Glutamatergic neuron (in vitro differentiated cells): ENCODE results near the gene PCDH9. TPM values are rescaled to one million over a fixed set of nuclear protein-coding genes. Genes with fewer than 3 reads are reported as not detected.

Experiments
- DNase-seq: peaks from one replicate; pipeline ENCODE4 v3.0.0; 2022
- H3K27ac Mint-ChIP-seq: one replicate; pipeline ENCODE4 v1.8.0; 2020; ENCODE audit warnings: mild to moderate bottlenecking, mixed read lengths, inconsistent platforms; ENCODE audit not compliant: unreplicated experiment
- H3K27me3 Mint-ChIP-seq: one replicate; pipeline ENCODE4 v1.8.0; 2020; ENCODE audit warnings: mild to moderate bottlenecking, moderate library complexity, mixed read lengths, inconsistent platforms; ENCODE audit not compliant: unreplicated experiment
- H3K36me3 Mint-ChIP-seq: one replicate; pipeline ENCODE4 v1.8.0; 2020; ENCODE audit warnings: mild to moderate bottlenecking, mixed read lengths, inconsistent platforms; ENCODE audit not compliant: unreplicated experiment
- H3K4me1 Mint-ChIP-seq: one replicate; pipeline ENCODE4 v1.8.0; 2020; ENCODE audit warnings: mild to moderate bottlenecking, low read depth, mixed read lengths, inconsistent platforms; ENCODE audit not compliant: unreplicated experiment
- H3K4me3 Mint-ChIP-seq: one replicate; pipeline ENCODE4 v1.8.0; 2020; ENCODE audit warnings: mild to moderate bottlenecking, mixed read lengths, inconsistent platforms; ENCODE audit not compliant: unreplicated experiment
- H3K9me3 Mint-ChIP-seq: one replicate; pipeline ENCODE4 v1.8.0; 2020; ENCODE audit warnings: mild to moderate bottlenecking, moderate library complexity, mixed read lengths, inconsistent platforms; ENCODE audit not compliant: unreplicated experiment
- CTCF ChIP-seq: fragments of 200-600 bp; sonication (generic); IDR thresholded peaks from one replicate; pipeline ENCODE4 v1.5.0; 2021; ENCODE audit not compliant: partially characterized antibody, unreplicated experiment
- total RNA-seq: library from RNA; stranded (reverse); fragmentation: NEBNext Ultra II Directional; extraction: Animal tissue kit (Norgen Biotek cat#: 25700); gene quantifications from one replicate; pipeline ENCODE4 v1.2.1, GENCODE V29; 2021; ENCODE audit not compliant: unreplicated experiment

The PCDH9 gene
- total RNA-seq, 1 donor from 2014 or later = 43.3 TPM

GRCh38 chr13:66328476-66328875 lies 901.7 kb downstream of the PCDH9 start:
- Mint-ChIP-seq H3K36me3 (no peaks in the 10 kb centered on the region), H3K9me3 (no peaks in the 10 kb centered on the region), H3K27me3 (no peaks in the 10 kb centered on the region), H3K27ac (no peak overlapping the region), H3K4me1 (peaks cover 15% of the 10 kb centered on the region), H3K4me3 (no peak overlapping the region)
- TF ChIP-seq CTCF = no peak
- DNase-seq = no peak

- TF ChIP-seq CTCF = no peak
- Mint-ChIP-seq H3K4me1 (peaks cover 4% of the 10 kb centered on the region), H3K4me3 (no peak overlapping the region), H3K36me3 (no peaks in the 10 kb centered on the region), H3K9me3 (no peaks in the 10 kb centered on the region), H3K27me3 (no peaks in the 10 kb centered on the region), H3K27ac (no peak overlapping the region)
- DNase-seq = no peak
These were observed 906.3 kb downstream of the PCDH9 start for GRCh38 chr13:66323745-66324347.

- TF ChIP-seq CTCF = no peak
- Mint-ChIP-seq H3K27ac (no peak overlapping the region), H3K4me3 (no peak overlapping the region), H3K4me1 (peaks cover 4% of the 10 kb centered on the region), H3K36me3 (no peaks in the 10 kb centered on the region), H3K9me3 (no peaks in the 10 kb centered on the region), H3K27me3 (no peaks in the 10 kb centered on the region)
- no peak for DNase-seq
These were observed 907.2 kb downstream of the PCDH9 start for GRCh38 chr13:66322936-66323335.

- no peak overlapping the region for H3K4me3 Mint-ChIP-seq
- H3K4me1 Mint-ChIP-seq = peaks cover 4% of the 10 kb centered on the region
- no peaks in the 10 kb centered on the region for H3K9me3 Mint-ChIP-seq
- DNase-seq = no peak
- no peak overlapping the region for H3K27ac Mint-ChIP-seq
- no peaks in the 10 kb centered on the region for H3K36me3 Mint-ChIP-seq
- H3K27me3 Mint-ChIP-seq = no peaks in the 10 kb centered on the region
- TF ChIP-seq CTCF = no peak
These were observed 907.9 kb downstream of the PCDH9 start for GRCh38 chr13:66322193-66322740.

GRCh38 chr13:66314911-66315310 lies 915.2 kb downstream of the PCDH9 start:
- no peak overlapping the region for H3K27ac Mint-ChIP-seq
- no peak for TF ChIP-seq CTCF
- peaks cover 5% of the 10 kb centered on the region for H3K9me3 Mint-ChIP-seq
- peak; percentile 12 for DNase-seq
- H3K27me3 Mint-ChIP-seq = peaks cover 2% of the 10 kb centered on the region
- peaks cover 11% of the 10 kb centered on the region for H3K36me3 Mint-ChIP-seq
- no peak overlapping the region for H3K4me3 Mint-ChIP-seq
- peaks cover 25% of the 10 kb centered on the region for H3K4me1 Mint-ChIP-seq
